ENCODE measurements around the gene IZUMO4. TPM values are rescaled to one million over a fixed set of nuclear protein-coding genes. Genes with fewer than 3 reads are reported as not detected.

Gene IZUMO4
- total and polyA plus RNA-seq, 4 donors, result 5.0 to 9.8 (median 7.3) TPM

DNA sequence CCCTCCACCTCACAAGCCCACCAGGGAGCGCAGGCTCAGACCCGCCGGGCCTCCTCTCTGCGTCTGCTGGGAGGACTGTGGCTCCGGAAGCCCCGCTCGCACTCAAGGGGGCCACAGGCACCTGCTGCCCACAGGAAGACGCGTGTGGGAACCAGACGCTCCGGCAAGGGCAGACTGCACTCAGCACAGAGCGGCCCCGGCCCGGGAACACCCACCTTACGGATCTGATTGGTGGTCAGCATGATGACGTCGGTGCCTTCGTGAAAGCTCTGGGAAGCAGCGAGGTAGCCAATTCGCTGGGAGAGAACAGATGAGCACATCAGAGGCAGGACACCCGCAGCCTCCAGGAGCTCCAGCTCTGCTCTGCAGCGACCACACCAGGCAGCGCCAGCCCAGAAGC, 40.1 kb downstream of the IZUMO4 start:
- TF ChIP-seq, protein P1, sequence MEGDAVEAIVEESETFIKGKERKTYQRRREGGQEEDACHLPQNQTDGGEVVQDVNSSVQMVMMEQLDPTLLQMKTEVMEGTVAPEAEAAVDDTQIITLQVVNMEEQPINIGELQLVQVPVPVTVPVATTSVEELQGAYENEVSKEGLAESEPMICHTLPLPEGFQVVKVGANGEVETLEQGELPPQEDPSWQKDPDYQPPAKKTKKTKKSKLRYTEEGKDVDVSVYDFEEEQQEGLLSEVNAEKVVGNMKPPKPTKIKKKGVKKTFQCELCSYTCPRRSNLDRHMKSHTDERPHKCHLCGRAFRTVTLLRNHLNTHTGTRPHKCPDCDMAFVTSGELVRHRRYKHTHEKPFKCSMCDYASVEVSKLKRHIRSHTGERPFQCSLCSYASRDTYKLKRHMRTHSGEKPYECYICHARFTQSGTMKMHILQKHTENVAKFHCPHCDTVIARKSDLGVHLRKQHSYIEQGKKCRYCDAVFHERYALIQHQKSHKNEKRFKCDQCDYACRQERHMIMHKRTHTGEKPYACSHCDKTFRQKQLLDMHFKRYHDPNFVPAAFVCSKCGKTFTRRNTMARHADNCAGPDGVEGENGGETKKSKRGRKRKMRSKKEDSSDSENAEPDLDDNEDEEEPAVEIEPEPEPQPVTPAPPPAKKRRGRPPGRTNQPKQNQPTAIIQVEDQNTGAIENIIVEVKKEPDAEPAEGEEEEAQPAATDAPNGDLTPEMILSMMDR (IDR thresholded peaks at IDR 0.05; ENCODE audit: control extremely low read depth, extremely low read depth), result no peak
- no peaks in the 10 kb centered on the region for H3K4me1 ChIP-seq (ENCODE audit: control insufficient read depth in 5 of 5, insufficient read depth in 5 of 5, low read length in 5 of 5)
- WGBS, 2 donors, result 96 to 97% methylated on average over 23 of the region's 23 CpGs
- no peaks in the 10 kb centered on the region for H3K27me3 ChIP-seq (ENCODE audit: control insufficient read depth in 3 of 3, insufficient read depth in 3 of 3, low read length in 2 of 3)
- no peak for ATAC-seq (ENCODE audit: insufficient read depth, low FRiP score)
- no peak for DNase-seq
- peaks cover 5 to 55% (median 20%) of the 10 kb centered on the region in 4 donors for H3K36me3 ChIP-seq (ENCODE audit: control insufficient read depth in 4 of 4, insufficient read depth in 4 of 4, low read length in 4 of 4)
- no peak overlapping the region for H3K4me3 ChIP-seq
- no peak overlapping the region for H3K27ac ChIP-seq (ENCODE audit: low read depth in 1 of 2, low read length in 1 of 2)
- no peaks in the 10 kb centered on the region for H3K9me3 ChIP-seq (ENCODE audit: control insufficient read depth in 4 of 4, insufficient read depth in 3 of 4, low read length in 3 of 4)
- no peak overlapping the region for H3K9ac ChIP-seq (ENCODE audit: insufficient read depth in 1 of 2, low read length in 2 of 2)

- H3K36me3 ChIP-seq (ENCODE audit: control insufficient read depth in 4 of 4, insufficient read depth in 4 of 4, low read length in 4 of 4), result peaks cover 2 to 42% (median 15%) of the 10 kb centered on the region in 4 donors
- no peaks in the 10 kb centered on the region for H3K27me3 ChIP-seq (ENCODE audit: control insufficient read depth in 3 of 3, insufficient read depth in 3 of 3, low read length in 2 of 3)
- WGBS, 2 donors, result 93 to 95% methylated on average over 22 to 23 of the region's 23 CpGs
Observed at GRCh38 chr19:2138061-2138728, 41.5 kb downstream of the IZUMO4 start.

GRCh38 chr19:2139385-2140137, 42.8 kb downstream of the IZUMO4 start:
- Histone ChIP-seq H3K36me3 (ENCODE audit: control insufficient read depth in 4 of 4, insufficient read depth in 4 of 4, low read length in 4 of 4) (peaks cover 2 to 45% (median 14%) of the 10 kb centered on the region in 4 donors), H3K9me3 (ENCODE audit: control insufficient read depth in 4 of 4, insufficient read depth in 3 of 4, low read length in 3 of 4) (no peaks in the 10 kb centered on the region), H3K4me1 (ENCODE audit: control insufficient read depth in 5 of 5, insufficient read depth in 5 of 5, low read length in 5 of 5) (no peaks in the 10 kb centered on the region), H3K4me3 (no peak overlapping the region), H3K27me3 (ENCODE audit: control insufficient read depth in 3 of 3, insufficient read depth in 3 of 3, low read length in 2 of 3) (no peaks in the 10 kb centered on the region), H3K27ac (ENCODE audit: low read depth in 1 of 2, low read length in 1 of 2) (no peak overlapping the region), H3K9ac (ENCODE audit: insufficient read depth in 1 of 2, low read length in 2 of 2) (no peak overlapping the region)
- no peak for DNase-seq
- no peak for ATAC-seq (ENCODE audit: insufficient read depth, low FRiP score)
- 89 to 92% methylated on average over 22 of the region's 22 CpGs for WGBS, 2 donors
- TF ChIP-seq, protein P1 (IDR thresholded peaks at IDR 0.05; ENCODE audit: control extremely low read depth, extremely low read depth), result no peak

More at GRCh38 chr19:2138061-2138728, 41.5 kb downstream of the IZUMO4 start:
- DNase-seq (no peak), ATAC-seq (ENCODE audit: insufficient read depth, low FRiP score) (no peak)
- Histone ChIP-seq H3K9me3 (ENCODE audit: control insufficient read depth in 4 of 4, insufficient read depth in 3 of 4, low read length in 3 of 4) (no peaks in the 10 kb centered on the region), H3K9ac (ENCODE audit: insufficient read depth in 1 of 2, low read length in 2 of 2) (no peak overlapping the region), H3K4me3 (no peak overlapping the region), H3K27ac (ENCODE audit: low read depth in 1 of 2, low read length in 1 of 2) (no peak overlapping the region), H3K4me1 (ENCODE audit: control insufficient read depth in 5 of 5, insufficient read depth in 5 of 5, low read length in 5 of 5) (no peaks in the 10 kb centered on the region)
- TF ChIP-seq, protein P1 (IDR thresholded peaks at IDR 0.05; ENCODE audit: control extremely low read depth, extremely low read depth), result no peak
